Upper lobe of left lung (tissue), 4 donors: ENCODE measurements around the gene AGAP1.

Experiments used
- EP300 ChIP-seq, 4 donors: sonication (generic); formaldehyde crosslinking; IDR thresholded peaks; one replicate each; pipeline ENCODE4 v1.5.1; 2017; ENCODE audit warnings: antibody characterized with exemption in 4 of 4, control low read depth in 2 of 4
- POLR2A ChIP-seq, 4 donors: fragments of 450-650 bp; IDR thresholded peaks; one replicate each; pipeline ENCODE4 v1.5.1; 2016 to 2017; ENCODE audit warnings: antibody characterized with exemption in 4 of 4, mild to moderate bottlenecking in 2 of 4

GRCh38 chr2:236107942-236108625 lies 614.2 kb downstream of the AGAP1 start:
- TF ChIP-seq EP300 (IDR thresholded peaks at IDR 0.05) (no peak), POLR2A (IDR thresholded peaks at IDR 0.05) (no peak)
